GM18868 (cell line): ENCODE measurements around the gene TMEM131L.
"Not testable (repeated sequence)": the region's sequence is repeated elsewhere in the genome, so short reads cannot be mapped to it uniquely, and the experiment has no call there.

ENCODE experiments used
- ATAC-seq: cut with Tn5 transposase; IDR thresholded peaks from one replicate; pipeline ENCODE4 v1.9.1; 2021; ENCODE audit warnings: mild to moderate bottlenecking, moderate library complexity; ENCODE audit not compliant: unreplicated experiment

The TMEM131L gene, protein sequence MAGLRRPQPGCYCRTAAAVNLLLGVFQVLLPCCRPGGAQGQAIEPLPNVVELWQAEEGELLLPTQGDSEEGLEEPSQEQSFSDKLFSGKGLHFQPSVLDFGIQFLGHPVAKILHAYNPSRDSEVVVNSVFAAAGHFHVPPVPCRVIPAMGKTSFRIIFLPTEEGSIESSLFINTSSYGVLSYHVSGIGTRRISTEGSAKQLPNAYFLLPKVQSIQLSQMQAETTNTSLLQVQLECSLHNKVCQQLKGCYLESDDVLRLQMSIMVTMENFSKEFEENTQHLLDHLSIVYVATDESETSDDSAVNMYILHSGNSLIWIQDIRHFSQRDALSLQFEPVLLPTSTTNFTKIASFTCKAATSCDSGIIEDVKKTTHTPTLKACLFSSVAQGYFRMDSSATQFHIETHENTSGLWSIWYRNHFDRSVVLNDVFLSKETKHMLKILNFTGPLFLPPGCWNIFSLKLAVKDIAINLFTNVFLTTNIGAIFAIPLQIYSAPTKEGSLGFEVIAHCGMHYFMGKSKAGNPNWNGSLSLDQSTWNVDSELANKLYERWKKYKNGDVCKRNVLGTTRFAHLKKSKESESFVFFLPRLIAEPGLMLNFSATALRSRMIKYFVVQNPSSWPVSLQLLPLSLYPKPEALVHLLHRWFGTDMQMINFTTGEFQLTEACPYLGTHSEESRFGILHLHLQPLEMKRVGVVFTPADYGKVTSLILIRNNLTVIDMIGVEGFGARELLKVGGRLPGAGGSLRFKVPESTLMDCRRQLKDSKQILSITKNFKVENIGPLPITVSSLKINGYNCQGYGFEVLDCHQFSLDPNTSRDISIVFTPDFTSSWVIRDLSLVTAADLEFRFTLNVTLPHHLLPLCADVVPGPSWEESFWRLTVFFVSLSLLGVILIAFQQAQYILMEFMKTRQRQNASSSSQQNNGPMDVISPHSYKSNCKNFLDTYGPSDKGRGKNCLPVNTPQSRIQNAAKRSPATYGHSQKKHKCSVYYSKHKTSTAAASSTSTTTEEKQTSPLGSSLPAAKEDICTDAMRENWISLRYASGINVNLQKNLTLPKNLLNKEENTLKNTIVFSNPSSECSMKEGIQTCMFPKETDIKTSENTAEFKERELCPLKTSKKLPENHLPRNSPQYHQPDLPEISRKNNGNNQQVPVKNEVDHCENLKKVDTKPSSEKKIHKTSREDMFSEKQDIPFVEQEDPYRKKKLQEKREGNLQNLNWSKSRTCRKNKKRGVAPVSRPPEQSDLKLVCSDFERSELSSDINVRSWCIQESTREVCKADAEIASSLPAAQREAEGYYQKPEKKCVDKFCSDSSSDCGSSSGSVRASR (N-terminal part only)

DNA sequence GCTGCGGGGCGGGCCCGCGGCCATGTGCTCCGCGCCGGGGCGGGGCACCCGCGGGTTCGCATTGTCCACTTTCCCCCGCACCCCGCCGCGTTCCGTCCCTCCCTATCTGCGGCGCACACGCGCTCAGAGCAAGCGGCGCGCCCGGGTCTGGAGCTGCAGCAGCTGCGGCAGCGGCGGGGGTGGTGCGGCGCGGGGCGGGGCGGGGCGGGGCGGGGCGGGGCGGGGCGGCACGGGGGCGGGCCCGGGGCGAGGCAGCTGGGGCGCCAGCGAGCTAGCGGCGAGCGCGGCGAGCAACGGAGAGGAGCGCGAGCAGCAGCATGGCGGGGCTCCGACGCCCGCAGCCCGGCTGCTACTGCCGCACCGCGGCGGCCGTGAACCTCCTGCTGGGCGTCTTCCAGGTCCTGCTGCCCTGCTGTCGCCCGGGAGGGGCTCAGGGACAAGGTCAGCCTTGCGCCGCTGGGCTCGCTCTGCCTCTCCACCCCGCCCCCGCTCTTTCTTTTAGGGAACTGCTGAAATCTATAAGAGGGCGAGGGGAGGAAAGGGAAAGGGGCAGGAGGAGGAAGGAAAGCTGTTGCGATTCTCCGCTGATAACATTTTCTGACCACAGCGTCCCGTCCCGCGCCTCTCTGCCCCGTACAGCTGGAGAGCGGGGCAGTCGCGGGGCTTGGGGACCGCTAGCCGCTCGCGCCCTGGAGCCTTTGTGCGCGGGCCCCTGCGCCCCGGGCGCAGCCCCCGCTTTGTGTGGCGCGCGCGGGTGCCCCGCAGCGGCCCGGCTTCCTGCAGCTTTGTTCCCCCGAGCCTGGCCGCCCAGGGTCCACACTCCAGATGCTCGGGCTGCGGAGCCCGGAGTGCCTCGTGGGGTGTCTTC lies at the start of gene TMEM131L:
TSS of gene TMEM131L (plus strand) at position 280 of the 868 bp plus-strand sequence. CDS start at position 318, 38 bp downstream.
- ATAC-seq, result peak; percentile 40

DNA sequence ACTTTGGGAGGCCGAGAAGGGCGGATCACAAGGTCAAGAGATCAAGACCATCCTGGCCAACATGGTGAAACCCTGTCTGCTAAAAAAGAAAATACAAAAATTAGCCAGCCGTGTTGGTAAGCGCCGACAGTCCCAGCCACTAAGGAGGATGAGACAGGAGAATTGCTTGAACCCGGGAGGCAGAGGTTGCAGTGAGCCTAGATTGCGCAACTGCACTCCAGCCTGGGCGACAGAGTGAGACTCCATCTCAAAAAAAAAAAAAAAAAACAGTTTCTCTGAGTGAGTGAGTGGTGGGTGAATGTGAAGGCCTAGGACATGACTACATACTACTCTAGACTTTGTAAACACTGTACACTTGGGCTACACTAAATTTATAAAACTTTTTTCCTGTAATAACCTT lies 49.7 kb upstream of the TMEM131L start:
- ATAC-seq, result not testable (repeated sequence)

DNA sequence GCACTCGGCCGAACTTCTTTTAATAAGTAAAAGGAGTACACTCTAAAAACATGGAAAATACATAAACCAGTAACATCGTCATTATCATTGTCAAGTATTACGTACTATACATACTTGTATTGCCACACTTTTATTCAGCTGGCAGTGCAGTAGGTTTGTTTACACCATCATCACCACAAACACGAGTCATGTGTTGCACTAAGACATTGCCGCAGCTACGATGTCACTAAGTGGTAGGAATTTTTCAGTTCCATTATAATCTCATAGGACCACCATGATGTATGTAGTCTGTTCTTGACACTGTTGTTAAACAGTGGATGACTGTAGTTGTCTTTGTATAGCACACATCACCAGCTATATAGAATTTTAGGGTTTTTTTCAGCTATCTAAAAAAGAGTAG lies 48.0 kb upstream of the TMEM131L start:
- ATAC-seq, result no peak

DNA sequence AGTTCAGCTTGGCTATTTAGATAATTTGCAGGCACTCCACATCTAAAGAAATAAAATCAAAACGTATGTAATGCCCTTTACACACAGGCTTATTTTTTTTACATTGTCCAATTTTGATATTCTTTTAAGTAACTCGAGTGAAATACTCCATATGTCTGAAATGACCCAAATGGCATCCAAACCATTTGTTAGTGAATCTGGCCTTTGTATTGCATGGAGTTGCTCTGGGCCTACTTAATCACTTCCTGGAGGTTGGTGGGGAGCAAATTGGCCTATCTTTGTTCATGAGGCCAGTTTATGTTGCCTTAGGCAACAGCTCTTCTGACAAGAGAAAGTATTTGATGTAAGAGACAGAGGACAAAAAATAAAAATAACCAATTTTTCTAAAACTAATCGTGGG lies 47.6 kb upstream of the TMEM131L start:
- no peak for ATAC-seq

DNA sequence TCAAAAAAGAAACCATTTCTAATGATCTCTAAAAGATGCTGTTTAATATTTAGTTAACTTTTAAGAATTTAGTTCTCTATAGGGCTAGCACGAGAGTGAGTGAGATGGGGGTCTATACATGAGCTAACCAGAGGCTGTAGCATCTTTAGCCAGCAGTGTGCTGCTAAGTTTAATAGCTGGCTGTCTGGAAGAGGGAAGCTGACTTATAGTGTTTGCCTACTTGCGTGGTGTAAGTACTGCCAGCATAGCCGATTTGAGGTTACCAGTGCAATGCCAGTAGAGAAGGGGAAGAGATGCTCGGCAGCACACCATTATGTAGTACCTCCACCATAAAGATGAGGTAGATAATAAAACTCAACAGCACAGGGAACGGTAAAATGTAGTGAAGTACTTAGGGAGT lies 47.1 kb upstream of the TMEM131L start:
- ATAC-seq, result no peak

DNA sequence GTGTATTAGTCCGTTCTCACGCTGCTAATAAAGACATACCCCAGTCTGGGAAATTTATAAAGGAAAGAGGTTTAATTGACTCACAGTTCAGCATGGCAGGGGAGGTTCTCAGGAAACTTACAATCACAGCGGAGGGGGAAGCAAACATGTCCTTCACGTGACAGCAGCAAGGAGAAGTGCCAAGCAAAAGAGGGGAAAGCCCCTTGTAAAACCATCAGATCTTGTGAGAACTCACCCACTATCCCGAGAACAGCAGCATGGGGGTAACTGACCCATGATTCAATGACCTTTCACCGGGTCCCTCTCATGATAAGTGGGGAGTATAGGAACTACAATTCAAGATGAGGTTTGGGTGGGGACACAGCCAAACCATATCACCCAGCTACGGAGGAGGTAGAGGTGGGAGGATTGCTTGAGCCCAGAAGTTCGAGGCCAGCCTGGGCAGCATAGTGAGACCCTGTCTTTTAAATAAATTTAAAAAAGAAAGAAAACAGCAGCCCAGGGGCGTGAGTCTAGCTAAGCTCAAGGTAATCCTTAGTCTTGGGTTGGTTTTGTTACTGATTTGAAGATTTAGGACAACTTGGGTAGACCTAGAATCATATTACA lies 46.4 kb upstream of the TMEM131L start:
- ATAC-seq, result no peak

DNA sequence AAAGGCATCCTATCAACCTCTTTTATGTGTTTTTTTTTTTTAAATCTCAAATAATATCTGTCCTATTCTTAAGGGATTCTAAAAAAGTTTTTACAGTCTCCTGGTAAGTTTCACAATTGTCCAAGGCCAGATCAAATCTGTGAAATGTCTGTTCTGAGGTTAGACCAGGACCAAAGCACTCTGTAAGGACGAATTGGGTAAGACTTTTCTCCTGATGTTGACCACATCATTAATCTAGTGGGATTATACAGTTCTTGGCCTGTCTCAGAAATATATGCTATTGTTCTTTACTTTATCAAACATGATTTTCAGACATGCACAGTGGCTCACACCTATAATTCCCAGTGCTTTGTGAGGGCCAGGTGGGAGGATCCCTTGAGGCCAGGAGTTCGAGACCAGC lies 45.8 kb upstream of the TMEM131L start:
- ATAC-seq, result no peak

DNA sequence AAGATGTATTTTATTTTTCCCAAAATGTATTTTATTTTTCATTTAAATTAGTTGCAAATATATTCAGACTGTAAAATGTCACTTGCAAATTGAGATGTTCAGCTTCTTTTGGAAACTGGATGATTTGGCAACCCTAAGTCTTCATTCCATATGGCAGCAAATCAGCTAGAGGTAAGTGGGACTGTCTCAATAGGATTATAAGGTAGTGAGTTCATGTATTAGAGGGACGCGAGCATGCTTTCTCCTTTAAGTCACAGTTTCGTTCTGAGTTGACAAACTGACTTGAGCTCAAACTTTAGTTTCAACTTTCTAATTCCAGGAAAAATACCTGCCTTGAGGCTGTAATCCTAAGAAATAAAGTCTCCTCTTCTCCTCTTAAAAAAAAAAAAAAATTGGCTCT lies 44.2 kb upstream of the TMEM131L start:
- ATAC-seq, result peak; percentile 76

DNA sequence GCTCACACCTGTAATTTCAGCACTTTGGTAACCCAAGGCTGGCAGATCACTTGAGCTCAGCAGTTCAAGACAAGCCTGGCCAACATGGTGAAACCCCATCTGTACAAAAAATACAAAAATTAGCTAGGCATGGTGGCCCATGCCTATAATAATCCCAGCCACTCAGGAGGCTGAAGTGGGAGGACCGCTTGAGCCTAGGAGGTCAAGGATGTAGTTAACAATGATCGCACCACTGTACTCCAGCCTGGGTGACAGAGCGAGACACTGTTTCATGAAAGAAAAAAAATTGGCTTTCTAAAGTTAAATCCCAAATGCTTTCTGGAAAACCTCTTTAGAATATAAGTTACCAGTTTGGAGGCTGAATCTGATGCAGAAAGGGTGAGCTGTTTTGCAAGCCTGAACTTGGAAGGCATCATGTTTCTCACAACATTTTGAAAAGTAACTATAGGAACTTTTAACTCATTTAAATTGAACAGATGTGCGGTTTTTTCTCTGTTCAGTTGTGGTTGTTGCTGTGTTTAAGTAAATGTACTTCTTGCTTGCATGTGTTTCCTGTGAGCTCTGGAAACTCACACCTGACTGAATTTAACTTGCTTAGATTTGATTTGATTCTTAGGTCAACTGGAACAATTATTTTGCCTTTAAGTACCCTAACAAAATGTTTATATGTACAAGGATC lies 39.8 kb upstream of the TMEM131L start:
- peak; percentile 63 for ATAC-seq

DNA sequence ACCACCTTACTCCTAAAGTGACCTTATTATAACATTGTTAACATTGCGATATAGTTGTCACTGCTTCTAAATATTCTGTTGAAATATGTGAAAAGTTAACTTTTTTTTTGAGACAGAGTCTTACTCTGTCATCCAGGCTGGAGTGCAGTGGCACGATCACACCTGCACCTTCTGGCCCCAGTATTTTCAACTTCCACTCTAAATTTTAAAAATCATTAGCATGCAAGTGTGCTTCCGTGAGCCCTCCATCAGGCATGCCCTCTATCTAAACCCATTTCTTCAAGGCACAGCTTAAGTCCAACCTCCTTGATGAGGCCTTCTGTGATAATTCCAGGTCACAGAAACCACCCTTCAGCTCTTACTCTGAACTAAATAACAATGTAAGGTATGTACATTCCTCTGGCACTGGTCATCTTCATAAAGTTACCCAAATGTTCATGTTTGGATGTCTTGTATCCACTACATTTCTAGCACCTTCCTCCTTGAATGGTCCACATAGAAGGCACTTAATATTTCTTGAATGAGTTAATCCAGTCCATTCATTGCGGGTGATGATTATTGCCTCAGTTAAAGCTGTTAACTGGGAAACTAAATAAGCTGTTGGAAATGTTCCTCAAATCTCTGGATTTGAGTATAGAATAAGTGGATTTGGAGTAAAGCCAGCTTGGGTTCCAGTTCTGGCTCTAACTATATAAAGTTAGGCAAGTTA lies 38.6 kb upstream of the TMEM131L start:
- ATAC-seq, result no peak

DNA sequence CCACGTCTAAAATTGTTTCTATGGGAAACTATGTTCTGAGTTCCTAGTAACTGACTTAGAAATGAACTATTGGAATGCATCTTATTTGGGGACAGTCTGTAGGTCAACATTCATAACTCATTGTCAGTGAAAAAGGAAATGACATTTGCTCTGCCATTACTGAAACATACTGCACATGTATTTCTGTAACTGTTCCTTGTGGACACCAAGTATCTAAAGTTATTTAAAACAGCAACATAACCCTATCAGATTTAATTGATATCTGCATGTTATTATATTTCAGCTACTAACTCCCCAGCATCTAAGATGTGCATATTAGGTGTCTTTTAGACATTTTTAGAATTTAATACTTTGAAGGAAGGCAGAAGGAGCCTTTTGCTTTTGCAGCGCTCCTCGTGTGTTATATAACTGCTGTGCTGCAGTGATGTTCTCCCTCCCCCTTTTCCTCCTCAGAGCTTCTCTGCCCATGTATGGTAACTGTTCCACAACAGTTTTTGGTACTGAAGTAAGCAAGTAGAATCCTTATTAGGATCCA lies 37.2 kb upstream of the TMEM131L start:
- ATAC-seq, result no peak

DNA sequence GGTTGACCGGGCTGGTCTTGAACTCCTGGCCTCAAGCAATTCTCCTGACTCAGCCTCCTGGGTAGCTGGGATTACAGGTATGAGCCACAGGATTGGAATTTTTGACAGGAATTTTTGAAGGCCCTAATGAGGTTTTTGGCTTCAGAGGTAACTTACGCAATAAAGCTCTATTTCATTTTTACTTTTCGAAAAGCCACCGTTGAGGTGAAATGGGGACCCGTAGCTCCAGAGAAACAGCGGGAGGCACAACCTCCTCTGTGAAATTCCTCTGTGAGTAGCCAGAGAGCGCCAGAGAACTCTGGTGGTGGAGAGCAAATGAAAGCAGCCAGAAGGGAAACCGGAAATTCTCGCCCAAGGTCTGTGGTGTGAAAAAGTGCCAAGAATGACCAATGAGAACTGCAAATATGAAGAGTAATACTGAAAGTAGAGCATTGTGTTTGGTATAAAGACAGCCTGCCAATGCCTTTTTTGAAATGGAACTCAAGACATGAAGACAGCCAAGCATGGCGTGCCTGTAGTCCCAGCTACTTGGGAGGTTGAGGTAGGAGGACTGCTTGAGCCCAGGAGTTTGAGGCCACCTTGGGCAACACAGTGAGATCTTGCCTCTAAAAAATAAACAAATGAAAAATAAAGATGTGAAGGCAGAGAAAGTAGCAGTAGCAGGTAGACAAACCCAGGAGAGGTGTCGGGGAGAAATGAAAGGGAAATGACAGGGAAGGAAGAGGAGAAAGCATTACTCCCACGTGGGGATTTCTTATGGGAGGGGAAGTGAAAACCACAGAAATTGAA lies 33.0 kb upstream of the TMEM131L start:
- peak; percentile 90 for ATAC-seq

DNA sequence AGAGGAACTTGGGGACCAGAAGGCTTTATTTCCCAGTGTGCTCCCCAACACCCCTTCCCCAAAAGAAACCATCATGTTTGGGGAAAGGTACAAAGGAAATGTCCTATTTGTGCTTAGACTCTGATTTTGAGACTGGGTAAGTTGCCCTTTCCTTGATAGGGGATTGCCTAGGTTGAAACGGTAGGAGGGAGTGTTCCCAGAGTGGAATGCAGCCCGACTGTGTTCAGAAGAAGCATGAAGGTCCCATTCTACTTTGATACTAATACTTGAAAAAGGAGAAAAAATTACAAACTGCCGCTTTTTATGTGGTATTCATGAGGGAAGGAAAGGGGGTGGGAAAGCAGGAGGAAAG lies 32.4 kb upstream of the TMEM131L start:
- ATAC-seq, result peak; percentile 2

DNA sequence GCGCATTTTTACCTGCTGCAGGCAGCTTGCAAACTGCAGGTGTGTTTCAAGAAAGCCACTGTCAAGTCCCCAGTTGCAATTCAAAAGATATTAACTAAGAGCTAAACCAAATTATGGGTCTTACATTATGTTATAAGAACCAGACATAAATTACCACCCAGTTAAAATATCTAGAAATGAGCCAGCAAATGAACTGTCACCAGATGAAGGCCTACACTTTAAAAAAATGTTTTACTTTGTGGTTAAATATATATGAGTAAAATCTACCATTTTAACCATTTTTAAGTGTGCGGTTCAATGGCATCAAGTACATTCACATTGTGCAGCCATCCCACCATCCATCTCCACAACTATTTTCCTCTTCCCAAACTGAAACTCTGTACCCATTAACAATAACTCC lies 32.0 kb upstream of the TMEM131L start:
- no peak for ATAC-seq

DNA sequence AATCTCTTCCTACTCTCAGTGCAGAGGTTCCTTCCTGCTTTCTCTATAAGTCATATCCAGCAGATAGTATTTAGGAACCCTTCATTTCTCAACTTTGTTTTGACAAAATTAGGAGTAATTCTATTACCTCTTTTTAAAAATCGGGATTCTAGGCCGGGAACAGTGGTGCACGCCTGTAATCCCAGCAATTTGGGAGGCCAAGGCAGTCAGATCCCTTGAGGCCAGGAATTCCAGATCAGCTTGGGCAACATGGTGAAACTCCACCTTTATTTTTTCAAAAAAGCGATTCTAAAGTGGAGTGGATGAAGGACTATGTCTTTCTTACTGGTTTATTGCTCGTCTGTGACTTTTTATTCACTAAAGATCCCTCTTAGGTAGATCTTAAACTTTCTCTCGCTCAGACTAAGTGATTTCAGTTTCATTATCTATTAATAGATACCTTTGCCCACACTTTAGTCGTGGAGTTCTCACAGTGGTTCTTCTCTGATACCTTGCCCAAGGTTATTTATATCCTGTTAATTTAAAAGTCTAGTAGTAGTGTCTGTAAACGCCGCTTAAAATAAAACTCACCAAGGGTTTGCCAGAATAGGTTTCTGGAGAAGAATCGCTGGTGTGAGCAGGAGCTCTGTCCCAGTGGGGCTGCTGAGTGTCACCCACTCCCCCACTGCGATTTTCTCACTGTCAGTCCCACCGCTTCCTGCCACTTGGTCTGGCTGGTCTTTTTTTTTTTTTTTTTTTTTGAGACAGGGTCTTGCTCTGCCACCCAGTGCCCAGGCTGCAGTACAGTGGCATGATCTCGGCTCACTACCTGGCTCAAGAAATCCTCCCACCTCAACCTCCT lies 27.0 kb upstream of the TMEM131L start:
- ATAC-seq, result peak; percentile 64

DNA sequence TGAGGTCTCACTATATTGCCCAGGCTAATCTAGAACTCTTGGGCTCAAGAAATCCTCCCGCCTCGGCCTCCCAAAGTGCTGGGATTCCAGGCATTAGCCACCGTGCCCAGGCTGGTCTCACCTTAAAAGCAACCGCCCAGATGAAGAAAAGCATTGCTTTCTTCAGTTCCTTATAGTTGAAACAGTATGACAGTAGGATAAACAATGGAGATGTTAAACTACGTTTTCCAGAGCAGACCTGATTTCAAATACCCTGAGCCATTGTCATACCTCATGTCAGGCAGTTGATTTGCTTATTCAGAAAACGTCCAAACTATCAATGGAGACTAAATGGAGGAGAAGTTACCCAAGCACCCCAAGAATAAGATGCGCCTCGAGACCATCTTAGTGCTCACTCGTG lies 26.3 kb upstream of the TMEM131L start:
- ATAC-seq, result peak; percentile 1

DNA sequence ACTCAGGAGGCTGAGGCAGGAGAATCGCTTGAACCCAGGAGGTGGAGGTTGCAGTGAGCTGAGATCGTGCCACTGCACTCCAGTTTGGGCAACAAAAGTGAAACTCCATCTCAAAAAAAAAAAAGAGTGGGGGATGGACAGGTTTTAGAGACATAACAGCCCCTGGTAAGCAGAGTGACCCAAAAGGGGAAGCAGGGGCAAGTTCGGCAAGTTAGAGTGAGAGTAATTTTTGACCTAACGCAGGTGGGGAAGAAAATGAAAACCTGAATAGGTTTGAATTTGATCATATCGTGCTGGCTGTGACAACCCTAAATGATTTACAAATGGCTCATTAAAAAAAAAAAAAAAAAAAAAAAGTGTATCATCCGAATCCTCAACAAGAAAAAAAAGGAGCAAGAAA lies 25.7 kb upstream of the TMEM131L start:
- no peak for ATAC-seq
